Aorta (tissue), 5 donors: ENCODE data around the gene DPP10. TPM values are rescaled to one million over a fixed set of nuclear protein-coding genes. Genes with fewer than 3 reads are reported as not detected.
"Not testable (repeated sequence)": the region's sequence is repeated elsewhere in the genome, so short reads cannot be mapped to it uniquely, and the experiment has no call there.

Source experiments
- ATAC-seq: fragments of 200-7000 bp; cut with Tn5 transposase; one replicate; pipeline ENCODE4 v1.9.1; 2022; ENCODE audit warnings: moderate library complexity; ENCODE audit not compliant: low FRiP score
- DNase-seq, 2 donors: peaks; one replicate each; pipeline ENCODE4 v3.0.0-alpha.2; 2020
- H3K27ac ChIP-seq, 2 donors: one replicate each; pipeline ENCODE4 v1.5.1; 2013; ENCODE audit warnings: low read length in 2 of 2, mild to moderate bottlenecking in 2 of 2, moderate library complexity in 2 of 2, control low read depth in 1 of 2, inconsistent platforms in 1 of 2, low read depth in 1 of 2
- H3K27me3 ChIP-seq, 2 donors: one replicate each; pipeline ENCODE4 v1.6.1; 2013; ENCODE audit warnings: control low read depth in 1 of 2, low read length in 1 of 2, mild to moderate bottlenecking in 1 of 2, moderate library complexity in 1 of 2; ENCODE audit not compliant: insufficient read depth in 2 of 2, control insufficient read depth in 1 of 2
- H3K36me3 ChIP-seq, 2 donors: one replicate each; pipeline ENCODE4 v1.6.1; 2013; ENCODE audit warnings: control low read depth in 1 of 2, low read length in 1 of 2, mild to moderate bottlenecking in 1 of 2; ENCODE audit not compliant: insufficient read depth in 2 of 2, control insufficient read depth in 1 of 2
- H3K4me1 ChIP-seq, 2 donors: one replicate each; pipeline ENCODE4 v1.6.1; 2013; ENCODE audit warnings: low read length in 2 of 2, control low read depth in 1 of 2, mild to moderate bottlenecking in 1 of 2, moderate library complexity in 1 of 2; ENCODE audit not compliant: insufficient read depth in 2 of 2, control insufficient read depth in 1 of 2
- H3K4me3 ChIP-seq, 2 donors: one replicate each; pipeline ENCODE4 v1.5.1; 2013; ENCODE audit warnings: low read length in 2 of 2, control low read depth in 1 of 2, mild to moderate bottlenecking in 1 of 2
- H3K9me3 ChIP-seq: one replicate; pipeline ENCODE4 v1.6.1; 2013; ENCODE audit warnings: mild to moderate bottlenecking, low read length; ENCODE audit not compliant: control insufficient read depth
- WGBS, 2 donors: extraction: QIAGEN DNeasy Blood & Tissue Kit; methylation state at CpG; one replicate each; pipeline ENCODE4 v1.1.7; 2013; 5-methylcytosine and 5-hydroxymethylcytosine counted together
- intact Hi-C, 2 donors: fragments of 100-400 bp; cut with DNase I; formaldehyde crosslinking; loops; one replicate each; pipeline versions ENCODE4 v1.14.2 to v1.15.0; 2022
- polyA plus RNA-seq, 2 donors: library from polyadenylated mRNA; stranded (reverse); fragments of 200-250 nt; gene quantifications; one replicate each; pipeline ENCODE4 v1.2.3, GENCODE V29; 2013
- total RNA-seq, 2 donors: library from RNA; stranded (reverse); fragmentation: NEBNext Ultra II Directional; extraction: Animal tissue kit (Norgen Biotek cat#: 25700); gene quantifications; one replicate each; pipeline ENCODE4 v1.2.1, GENCODE V29; 2021
- donor health status: healthy with polysubstance abuse.
- donor health status: Bipolar disorder and iron deficiency.
- donor health status: DM: no; HTN: no; CAD: no.
- donor health status: DM: no; HTN: no; CAD: no.
- donor health status: DM: yes; HTN: yes; CAD: no.

DPP10 gene
- total and polyA plus RNA-seq, 4 donors = 0.13 TPM; not detected in 3

GRCh38 chr2:115400940-115401339 lies 958.5 kb downstream of the DPP10 start:
- Histone ChIP-seq H3K9me3 (no peaks in the 10 kb centered on the region), H3K36me3 (no peaks in the 10 kb centered on the region), H3K4me3 (no peak overlapping the region), H3K4me1 (no peaks in the 10 kb centered on the region), H3K27ac (no peak overlapping the region), H3K27me3 (no peaks in the 10 kb centered on the region)
- ATAC-seq (no peak), DNase-seq (no peak)
- intact Hi-C loops = no loop called here
- 87 to 89% methylated on average over 2 of the region's 2 CpGs for WGBS, 2 donors

GRCh38 chr2:115412501-115412900 lies 970.1 kb downstream of the DPP10 start:
- H3K9me3 ChIP-seq = no peaks in the 10 kb centered on the region
- H3K36me3 ChIP-seq = no peaks in the 10 kb centered on the region
- DNase-seq (no peak), ATAC-seq (no peak)
- 0 to 17% methylated on average over 1 of the region's 1 CpG for WGBS, 2 donors
- no peaks in the 10 kb centered on the region for H3K27me3 ChIP-seq
- no peak overlapping the region for H3K4me3 ChIP-seq
- intact Hi-C loops = no loop called here
- no peaks in the 10 kb centered on the region for H3K4me1 ChIP-seq
- no peak overlapping the region for H3K27ac ChIP-seq

- intact Hi-C loops = no loop called here
- Histone ChIP-seq H3K4me3 (no peak overlapping the region), H3K9me3 (no peaks in the 10 kb centered on the region), H3K36me3 (no peaks in the 10 kb centered on the region), H3K27me3 (no peaks in the 10 kb centered on the region), H3K27ac (no peak overlapping the region), H3K4me1 (no peaks in the 10 kb centered on the region)
- 20 to 27% methylated on average over 2 of the region's 2 CpGs for WGBS, 2 donors
- DNase-seq = no peak
- ATAC-seq = no peak
Observed at GRCh38 chr2:115413791-115414190, 971.4 kb downstream of the DPP10 start.

GRCh38 chr2:115414466-115414865 lies 972.0 kb downstream of the DPP10 start:
- Histone ChIP-seq H3K4me3 (no peak overlapping the region), H3K27ac (no peak overlapping the region), H3K9me3 (no peaks in the 10 kb centered on the region), H3K4me1 (no peaks in the 10 kb centered on the region), H3K27me3 (no peaks in the 10 kb centered on the region), H3K36me3 (no peaks in the 10 kb centered on the region)
- intact Hi-C loops = no loop called here
- ATAC-seq (no peak), DNase-seq (no peak)
- WGBS, 2 donors = 5 to 7% methylated on average over 2 of the region's 2 CpGs

GRCh38 chr2:115422004-115422634 lies 979.7 kb downstream of the DPP10 start:
- H3K27me3 ChIP-seq = no peaks in the 10 kb centered on the region
- intact Hi-C loops = no loop called here
- H3K4me3 ChIP-seq = no peak overlapping the region
- no peaks in the 10 kb centered on the region for H3K9me3 ChIP-seq
- ATAC-seq = no peak
- no peak for DNase-seq
- no peak overlapping the region for H3K27ac ChIP-seq
- WGBS, 2 donors = 20 to 28% methylated on average over 3 of the region's 3 CpGs
- no peaks in the 10 kb centered on the region for H3K4me1 ChIP-seq
- no peaks in the 10 kb centered on the region for H3K36me3 ChIP-seq

- WGBS, 2 donors = 60 to 78% methylated on average over 1 of the region's 1 CpG
- no peaks in the 10 kb centered on the region for H3K36me3 ChIP-seq
- no peaks in the 10 kb centered on the region for H3K9me3 ChIP-seq
- H3K4me1 ChIP-seq = no peaks in the 10 kb centered on the region
- H3K27ac ChIP-seq = no peak overlapping the region
- H3K27me3 ChIP-seq = no peaks in the 10 kb centered on the region
- DNase-seq = no peak
- H3K4me3 ChIP-seq = no peak overlapping the region
- no peak for ATAC-seq
- intact Hi-C loops = no loop called here
Observed at GRCh38 chr2:115427436-115427835, 985.0 kb downstream of the DPP10 start.

GRCh38 chr2:115440746-115441145 lies 998.3 kb downstream of the DPP10 start:
- intact Hi-C loops, H3K9me3 ChIP-seq, H3K27ac ChIP-seq, H3K4me3 ChIP-seq, ATAC-seq, H3K4me1 ChIP-seq, H3K27me3 ChIP-seq, DNase-seq, H3K36me3 ChIP-seq: not testable (repeated sequence)
- 7 to 10% methylated on average over 6 of the region's 6 CpGs for WGBS, 2 donors

GRCh38 chr2:115443539-115444185 lies 1001.2 kb downstream of the DPP10 start:
- DNase-seq = no peak
- Histone ChIP-seq H3K4me3 (no peak overlapping the region), H3K36me3 (no peaks in the 10 kb centered on the region), H3K27ac (no peak overlapping the region), H3K27me3 (peaks cover 0 to 1% of the 10 kb centered on the region in 2 donors), H3K4me1 (no peaks in the 10 kb centered on the region), H3K9me3 (peaks cover 2% of the 10 kb centered on the region)
- 52% methylated on average over 1 of the region's 1 CpG for WGBS, 2 donors
- intact Hi-C loops = no loop called here
- ATAC-seq = no peak

GRCh38 chr2:115460008-115460407 lies 1017.6 kb downstream of the DPP10 start:
- H3K9me3 ChIP-seq = no peaks in the 10 kb centered on the region
- no peaks in the 10 kb centered on the region for H3K27me3 ChIP-seq
- no peak for ATAC-seq
- intact Hi-C loops = no loop called here
- no peaks in the 10 kb centered on the region for H3K4me1 ChIP-seq
- no peak for DNase-seq
- H3K36me3 ChIP-seq = no peaks in the 10 kb centered on the region
- WGBS, 2 donors = 70 to 80% methylated on average over 2 of the region's 2 CpGs
- no peak overlapping the region for H3K27ac ChIP-seq
- H3K4me3 ChIP-seq = no peak overlapping the region
